GM12878 (cell line): ENCODE results near the gene LDLRAD4. TPM values are rescaled to one million over a fixed set of nuclear protein-coding genes. Genes with fewer than 3 reads are reported as not detected.

ENCODE experiments used
- CBX3 ChIP-seq: fragments of 200-600 bp; sonication (generic); IDR thresholded peaks from 2 replicates; pipeline ENCODE4 v1.6.1; 2016; ENCODE audit warnings: low read depth, borderline replicate concordance
- CREM ChIP-seq: IDR thresholded peaks from 2 replicates; pipeline ENCODE4 v1.6.1; 2014; ENCODE audit warnings: antibody characterized with exemption, low read depth
- FOS ChIP-seq: IDR thresholded peaks from 3 replicates; pipeline ENCODE4 v1.6.1; 2011; ENCODE audit warnings: borderline replicate concordance; ENCODE audit not compliant: insufficient read length; ENCODE audit errors: extremely low read depth
- FOXM1 ChIP-seq: IDR thresholded peaks from 2 replicates; pipeline ENCODE4 v1.6.1; 2012; ENCODE audit warnings: low read depth, mild to moderate bottlenecking, inconsistent platforms, low read length, moderate library complexity
- IKZF1 ChIP-seq: fragments of 450-650 bp; conservative IDR thresholded peaks from 2 replicates; pipeline ENCODE4 v1.6.1; 2017; ENCODE audit warnings: antibody characterized with exemption, mild to moderate bottlenecking
- JUND ChIP-seq: IDR thresholded peaks from 2 replicates; pipeline ENCODE4 v1.6.1; 2012; ENCODE audit warnings: low read depth, mild to moderate bottlenecking, low read length, improper control_type of control experiment, moderate library complexity
- KLF5 ChIP-seq: fragments of 450-650 bp; IDR thresholded peaks from 2 replicates; pipeline ENCODE4 v1.6.1; 2014; ENCODE audit warnings: mild to moderate bottlenecking; ENCODE audit not compliant: partially characterized antibody
- MTA2 ChIP-seq: fragments of 450-650 bp; IDR thresholded peaks from 2 replicates; pipeline ENCODE4 v1.6.1; 2016; ENCODE audit warnings: low read depth, mild to moderate bottlenecking, moderate library complexity
- NR2C1 ChIP-seq: fragments of 450-650 bp; IDR thresholded peaks from 2 replicates; pipeline ENCODE4 v1.6.1; 2017; ENCODE audit warnings: antibody characterized with exemption, mild to moderate bottlenecking, moderate library complexity
- PAX5 ChIP-seq: IDR thresholded peaks from 2 replicates; pipeline ENCODE4 v1.6.1; 2011; ENCODE audit warnings: low read depth, low read length, borderline replicate concordance
- PML ChIP-seq: IDR thresholded peaks from 2 replicates; pipeline ENCODE4 v1.6.1; 2012; ENCODE audit warnings: low read length, inconsistent platforms
- SMAD5 ChIP-seq: IDR thresholded peaks from 2 replicates; pipeline ENCODE4 v1.6.1; 2016; ENCODE audit warnings: antibody characterized with exemption, low read depth
- SP1 ChIP-seq: IDR thresholded peaks from one replicate; pipeline ENCODE4 v1.6.1; 2011; ENCODE audit warnings: low read depth, low read length
- TCF7 ChIP-seq: IDR thresholded peaks from 2 replicates; pipeline ENCODE4 v1.6.1; 2014; ENCODE audit warnings: antibody characterized with exemption, borderline replicate concordance
- ZNF24 ChIP-seq: fragments of 450-650 bp; IDR thresholded peaks from 2 replicates; pipeline ENCODE4 v1.6.1; 2017; ENCODE audit warnings: antibody characterized with exemption, mild to moderate bottlenecking
- ZNF622 ChIP-seq: fragments of 450-650 bp; IDR thresholded peaks from 2 replicates; pipeline ENCODE4 v1.6.1; 2017; ENCODE audit warnings: mild to moderate bottlenecking, inconsistent platforms
- ZSCAN29 ChIP-seq: fragments of 450-650 bp; IDR thresholded peaks from 2 replicates; pipeline ENCODE4 v1.6.1; 2017; ENCODE audit warnings: mild to moderate bottlenecking, moderate library complexity
- polyA plus RNA-seq, 11 experiments: library from polyadenylated mRNA; depleted of rRNA in 4 of 11; unstranded in 6 of 11; stranded (reverse) in 5 of 11; fragments of >200 nt; fragmentation: Nextera tagmentation in 4 of 11; fragmentation: Illumina TruSeq in 1 of 11; extraction: Ambion mirVana in 4 of 11; extraction: Trizol in 1 of 11; gene quantifications; 1 replicate in 1 of 11; 2 replicates in 10 of 11; pipeline versions ENCODE4 v1.2.1 to v1.2.3, GENCODE V29; 2011 to 2016; ENCODE audit warnings: inconsistent platforms in 2 of 11, missing spikeins in 2 of 11, low read depth in 1 of 11
- total RNA-seq, 4 experiments: library from RNA; depleted of rRNA in 3 of 4; stranded (reverse); fragments of >200 nt in 3 of 4; fragmentation: Illumina TruSeq in 1 of 4; extraction: Trizol in 1 of 4; gene quantifications; 2 replicates each; pipeline versions ENCODE4 v1.2.1 to v1.2.3, GENCODE V29; 2013 to 2021
- TF ChIP-seq, protein P1 (sequence below): fragments of 450-650 bp; formaldehyde crosslinking; IDR thresholded peaks from 2 replicates; pipeline ENCODE4 v1.5.0; 2022; ENCODE audit warnings: mild to moderate bottlenecking, missing genetic modification characterization
- TF ChIP-seq, protein P2 (sequence below): fragments of 450-650 bp; IDR thresholded peaks from 2 replicates; pipeline ENCODE4 v1.6.1; 2016; ENCODE audit warnings: mild to moderate bottlenecking, moderate library complexity, borderline replicate concordance
- TF ChIP-seq, protein P3 (sequence below): IDR thresholded peaks from 2 replicates; pipeline ENCODE4 v1.6.1; 2012; ENCODE audit warnings: low read depth, low read length, improper control_type of control experiment
- TF ChIP-seq, protein P4 (sequence below): fragments of 450-650 bp; conservative IDR thresholded peaks from 2 replicates; pipeline ENCODE4 v1.6.1; 2017; ENCODE audit warnings: mild to moderate bottlenecking, moderate library complexity
- TF ChIP-seq, protein P5 (sequence below): IDR thresholded peaks from 2 replicates; pipeline ENCODE4 v1.6.1; 2011; ENCODE audit warnings: borderline replicate concordance, low read depth, mild to moderate bottlenecking, moderate library complexity, low read length; ENCODE audit not compliant: insufficient read depth, poor library complexity, severe bottlenecking

The LDLRAD4 gene
- total and polyA plus RNA-seq, 10 of the 15 experiments (the other 5 are each of a cell fraction or from before 2014, with no cell fraction given): 2.7 to 16.8 (median 11.2) TPM

DNA sequence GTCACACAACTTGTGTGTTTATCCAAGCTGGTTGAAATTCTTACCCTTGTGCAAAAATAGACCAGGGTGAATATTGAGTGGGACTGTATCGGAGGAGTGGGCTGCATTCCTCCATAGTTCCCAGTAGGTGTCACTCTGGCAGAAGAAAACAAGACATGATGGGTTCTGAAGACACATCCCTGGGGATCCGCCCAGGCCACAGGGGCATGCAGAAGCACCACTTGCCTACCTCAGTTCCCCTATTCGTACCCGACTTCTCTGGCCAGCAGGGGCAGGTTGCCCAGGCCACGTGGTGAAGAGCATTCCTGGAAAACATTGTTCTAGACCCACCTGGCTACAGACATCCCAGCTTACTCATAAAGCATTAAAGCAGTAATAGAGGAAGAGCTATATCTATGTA is 339.6 kb downstream of the LDLRAD4 start (continued):
- TF ChIP-seq ZNF622: no peak
- TF ChIP-seq SP1: no peak
- TF ChIP-seq FOS: no peak
- TF ChIP-seq ZNF24: no peak
- no peak for TF ChIP-seq JUND
- TF ChIP-seq, protein P1, sequence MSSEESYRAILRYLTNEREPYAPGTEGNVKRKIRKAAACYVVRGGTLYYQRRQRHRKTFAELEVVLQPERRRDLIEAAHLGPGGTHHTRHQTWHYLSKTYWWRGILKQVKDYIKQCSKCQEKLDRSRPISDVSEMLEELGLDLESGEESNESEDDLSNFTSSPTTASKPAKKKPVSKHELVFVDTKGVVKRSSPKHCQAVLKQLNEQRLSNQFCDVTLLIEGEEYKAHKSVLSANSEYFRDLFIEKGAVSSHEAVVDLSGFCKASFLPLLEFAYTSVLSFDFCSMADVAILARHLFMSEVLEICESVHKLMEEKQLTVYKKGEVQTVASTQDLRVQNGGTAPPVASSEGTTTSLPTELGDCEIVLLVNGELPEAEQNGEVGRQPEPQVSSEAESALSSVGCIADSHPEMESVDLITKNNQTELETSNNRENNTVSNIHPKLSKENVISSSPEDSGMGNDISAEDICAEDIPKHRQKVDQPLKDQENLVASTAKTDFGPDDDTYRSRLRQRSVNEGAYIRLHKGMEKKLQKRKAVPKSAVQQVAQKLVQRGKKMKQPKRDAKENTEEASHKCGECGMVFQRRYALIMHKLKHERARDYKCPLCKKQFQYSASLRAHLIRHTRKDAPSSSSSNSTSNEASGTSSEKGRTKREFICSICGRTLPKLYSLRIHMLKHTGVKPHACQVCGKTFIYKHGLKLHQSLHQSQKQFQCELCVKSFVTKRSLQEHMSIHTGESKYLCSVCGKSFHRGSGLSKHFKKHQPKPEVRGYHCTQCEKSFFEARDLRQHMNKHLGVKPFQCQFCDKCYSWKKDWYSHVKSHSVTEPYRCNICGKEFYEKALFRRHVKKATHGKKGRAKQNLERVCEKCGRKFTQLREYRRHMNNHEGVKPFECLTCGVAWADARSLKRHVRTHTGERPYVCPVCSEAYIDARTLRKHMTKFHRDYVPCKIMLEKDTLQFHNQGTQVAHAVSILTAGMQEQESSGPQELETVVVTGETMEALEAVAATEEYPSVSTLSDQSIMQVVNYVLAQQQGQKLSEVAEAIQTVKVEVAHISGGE (CRISPR knock-in tag): no peak
- TF ChIP-seq CBX3: no peak
- TF ChIP-seq SMAD5: no peak
- no peak for TF ChIP-seq NR2C1
- TF ChIP-seq, protein P2, sequence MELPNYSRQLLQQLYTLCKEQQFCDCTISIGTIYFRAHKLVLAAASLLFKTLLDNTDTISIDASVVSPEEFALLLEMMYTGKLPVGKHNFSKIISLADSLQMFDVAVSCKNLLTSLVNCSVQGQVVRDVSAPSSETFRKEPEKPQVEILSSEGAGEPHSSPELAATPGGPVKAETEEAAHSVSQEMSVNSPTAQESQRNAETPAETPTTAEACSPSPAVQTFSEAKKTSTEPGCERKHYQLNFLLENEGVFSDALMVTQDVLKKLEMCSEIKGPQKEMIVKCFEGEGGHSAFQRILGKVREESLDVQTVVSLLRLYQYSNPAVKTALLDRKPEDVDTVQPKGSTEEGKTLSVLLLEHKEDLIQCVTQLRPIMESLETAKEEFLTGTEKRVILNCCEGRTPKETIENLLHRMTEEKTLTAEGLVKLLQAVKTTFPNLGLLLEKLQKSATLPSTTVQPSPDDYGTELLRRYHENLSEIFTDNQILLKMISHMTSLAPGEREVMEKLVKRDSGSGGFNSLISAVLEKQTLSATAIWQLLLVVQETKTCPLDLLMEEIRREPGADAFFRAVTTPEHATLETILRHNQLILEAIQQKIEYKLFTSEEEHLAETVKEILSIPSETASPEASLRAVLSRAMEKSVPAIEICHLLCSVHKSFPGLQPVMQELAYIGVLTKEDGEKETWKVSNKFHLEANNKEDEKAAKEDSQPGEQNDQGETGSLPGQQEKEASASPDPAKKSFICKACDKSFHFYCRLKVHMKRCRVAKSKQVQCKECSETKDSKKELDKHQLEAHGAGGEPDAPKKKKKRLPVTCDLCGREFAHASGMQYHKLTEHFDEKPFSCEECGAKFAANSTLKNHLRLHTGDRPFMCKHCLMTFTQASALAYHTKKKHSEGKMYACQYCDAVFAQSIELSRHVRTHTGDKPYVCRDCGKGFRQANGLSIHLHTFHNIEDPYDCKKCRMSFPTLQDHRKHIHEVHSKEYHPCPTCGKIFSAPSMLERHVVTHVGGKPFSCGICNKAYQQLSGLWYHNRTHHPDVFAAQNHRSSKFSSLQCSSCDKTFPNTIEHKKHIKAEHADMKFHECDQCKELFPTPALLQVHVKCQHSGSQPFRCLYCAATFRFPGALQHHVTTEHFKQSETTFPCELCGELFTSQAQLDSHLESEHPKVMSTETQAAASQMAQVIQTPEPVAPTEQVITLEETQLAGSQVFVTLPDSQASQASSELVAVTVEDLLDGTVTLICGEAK: no peak
- peak; percentile 61 for TF ChIP-seq IKZF1
- TF ChIP-seq, protein P3, sequence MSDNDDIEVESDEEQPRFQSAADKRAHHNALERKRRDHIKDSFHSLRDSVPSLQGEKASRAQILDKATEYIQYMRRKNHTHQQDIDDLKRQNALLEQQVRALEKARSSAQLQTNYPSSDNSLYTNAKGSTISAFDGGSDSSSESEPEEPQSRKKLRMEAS: no peak
- no peak for TF ChIP-seq MTA2
- TF ChIP-seq, protein P4, sequence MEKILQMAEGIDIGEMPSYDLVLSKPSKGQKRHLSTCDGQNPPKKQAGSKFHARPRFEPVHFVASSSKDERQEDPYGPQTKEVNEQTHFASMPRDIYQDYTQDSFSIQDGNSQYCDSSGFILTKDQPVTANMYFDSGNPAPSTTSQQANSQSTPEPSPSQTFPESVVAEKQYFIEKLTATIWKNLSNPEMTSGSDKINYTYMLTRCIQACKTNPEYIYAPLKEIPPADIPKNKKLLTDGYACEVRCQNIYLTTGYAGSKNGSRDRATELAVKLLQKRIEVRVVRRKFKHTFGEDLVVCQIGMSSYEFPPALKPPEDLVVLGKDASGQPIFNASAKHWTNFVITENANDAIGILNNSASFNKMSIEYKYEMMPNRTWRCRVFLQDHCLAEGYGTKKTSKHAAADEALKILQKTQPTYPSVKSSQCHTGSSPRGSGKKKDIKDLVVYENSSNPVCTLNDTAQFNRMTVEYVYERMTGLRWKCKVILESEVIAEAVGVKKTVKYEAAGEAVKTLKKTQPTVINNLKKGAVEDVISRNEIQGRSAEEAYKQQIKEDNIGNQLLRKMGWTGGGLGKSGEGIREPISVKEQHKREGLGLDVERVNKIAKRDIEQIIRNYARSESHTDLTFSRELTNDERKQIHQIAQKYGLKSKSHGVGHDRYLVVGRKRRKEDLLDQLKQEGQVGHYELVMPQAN: no peak
- no peak for TF ChIP-seq PAX5
- TF ChIP-seq TCF7: no peak
- no peak for TF ChIP-seq PML
- no peak for TF ChIP-seq ZSCAN29
- no peak for TF ChIP-seq FOXM1
- no peak for TF ChIP-seq CREM
- TF ChIP-seq KLF5: no peak
- TF ChIP-seq, protein P5, sequence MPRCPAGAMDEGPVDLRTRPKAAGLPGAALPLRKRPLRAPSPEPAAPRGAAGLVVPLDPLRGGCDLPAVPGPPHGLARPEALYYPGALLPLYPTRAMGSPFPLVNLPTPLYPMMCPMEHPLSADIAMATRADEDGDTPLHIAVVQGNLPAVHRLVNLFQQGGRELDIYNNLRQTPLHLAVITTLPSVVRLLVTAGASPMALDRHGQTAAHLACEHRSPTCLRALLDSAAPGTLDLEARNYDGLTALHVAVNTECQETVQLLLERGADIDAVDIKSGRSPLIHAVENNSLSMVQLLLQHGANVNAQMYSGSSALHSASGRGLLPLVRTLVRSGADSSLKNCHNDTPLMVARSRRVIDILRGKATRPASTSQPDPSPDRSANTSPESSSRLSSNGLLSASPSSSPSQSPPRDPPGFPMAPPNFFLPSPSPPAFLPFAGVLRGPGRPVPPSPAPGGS: no peak
